Measurements from ENCODE around the gene CYP3A7.

- TF ChIP-seq CTCF (IDR thresholded peaks at IDR 0.05) (no peak), EZH2 (IDR thresholded peaks at IDR 0.05; ENCODE audit: borderline replicate concordance, insufficient read depth, low read depth, low read length, poor library complexity, severe bottlenecking) (no peak)
These were observed 59.8 kb downstream of the CYP3A7 start for GRCh38 chr7:99674995-99675742.

All from B cell (primary cell).